ENCODE data around the gene ZNF185.
"Not testable (repeated sequence)": the region's sequence is repeated elsewhere in the genome, so short reads cannot be mapped to it uniquely, and the experiment has no call there.

Gene ZNF185

GRCh38 chrX:152895724-152896420 lies 2.0 kb upstream of the ZNF185 start:
- DNase-seq = no peak

- no peak for DNase-seq
These were observed 1.4 kb upstream of the ZNF185 start for GRCh38 chrX:152896450-152896849.

- no peak for DNase-seq
These were observed 575 bp downstream of the ZNF185 start for GRCh38 chrX:152898442-152898841.

DNA sequence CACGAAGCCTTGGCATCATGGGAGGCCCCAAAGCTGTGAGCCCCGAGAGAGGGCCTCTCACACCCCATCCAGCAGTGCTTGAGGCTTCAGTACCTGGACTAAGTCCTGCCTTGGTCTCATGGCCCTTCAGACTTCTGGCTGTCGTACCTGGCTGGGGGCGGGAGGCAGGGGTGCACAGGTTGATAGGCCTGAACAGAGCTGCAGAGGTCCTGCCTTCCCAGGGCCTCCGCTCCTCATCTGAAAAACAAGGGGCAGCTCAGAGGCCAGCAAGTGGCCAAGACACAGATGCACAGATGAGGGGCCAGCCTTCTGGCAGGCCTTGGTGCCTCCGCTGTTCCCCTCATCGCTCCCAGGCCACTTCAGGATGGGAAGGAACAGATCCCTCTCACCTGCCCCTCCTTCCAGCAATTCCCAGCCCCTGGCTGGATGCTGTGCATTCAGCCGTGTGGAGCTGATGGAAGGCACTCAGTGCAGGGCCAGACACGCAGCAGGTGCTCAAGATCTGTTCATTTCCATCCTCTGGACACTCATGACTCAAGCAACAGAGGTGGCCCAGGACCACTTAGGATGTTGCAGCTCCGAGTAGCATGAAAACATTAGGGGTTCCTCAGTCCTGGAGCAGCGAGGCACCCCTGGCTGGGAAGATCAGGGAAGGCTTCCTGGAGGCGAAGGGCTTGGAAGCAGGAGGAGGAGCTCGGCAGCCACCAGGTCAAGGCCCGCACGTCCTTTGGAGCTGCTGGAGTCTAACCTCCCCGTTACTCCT lies 1.4 kb downstream of the ZNF185 start:
- no peak for DNase-seq

GRCh38 chrX:152899874-152900719 lies 2.2 kb downstream of the ZNF185 start:
- no peak for DNase-seq

- no peak for DNase-seq
These were observed 3.1 kb downstream of the ZNF185 start for GRCh38 chrX:152900937-152901445.

DNA sequence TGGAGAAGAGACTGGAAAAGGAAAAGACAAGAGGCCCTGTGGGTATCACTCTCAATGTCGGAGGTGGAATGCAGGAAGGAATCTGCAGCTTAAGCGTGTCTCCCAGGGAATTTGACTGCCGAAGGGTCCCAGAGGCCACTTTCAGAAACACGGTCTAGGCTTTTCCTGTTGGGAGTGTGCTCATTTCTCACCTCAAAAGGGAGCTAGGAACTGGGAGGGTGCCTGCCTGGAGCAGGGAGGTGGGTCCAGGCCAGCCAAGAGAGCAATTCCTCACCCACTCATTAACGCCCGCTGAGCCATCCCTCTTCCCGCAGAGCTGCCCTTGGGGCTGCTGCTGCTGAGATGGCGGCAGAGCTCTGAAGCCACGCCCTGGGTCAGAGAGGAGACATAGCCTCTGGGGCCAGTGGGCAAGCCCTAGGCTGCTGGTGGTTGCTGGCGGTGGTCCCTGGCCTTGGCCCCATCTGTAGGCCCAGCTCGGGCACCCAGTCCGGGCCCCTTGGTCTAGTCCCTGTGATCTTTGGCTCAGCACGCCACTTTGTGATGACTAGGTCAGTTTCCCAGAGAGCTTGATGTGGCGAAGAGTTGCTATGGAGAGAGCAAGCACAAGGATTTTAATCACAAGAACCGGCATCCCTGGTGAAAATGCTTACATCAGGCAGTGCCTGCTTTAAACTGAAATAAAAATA lies 4.1 kb downstream of the ZNF185 start:
- no peak for DNase-seq

DNA sequence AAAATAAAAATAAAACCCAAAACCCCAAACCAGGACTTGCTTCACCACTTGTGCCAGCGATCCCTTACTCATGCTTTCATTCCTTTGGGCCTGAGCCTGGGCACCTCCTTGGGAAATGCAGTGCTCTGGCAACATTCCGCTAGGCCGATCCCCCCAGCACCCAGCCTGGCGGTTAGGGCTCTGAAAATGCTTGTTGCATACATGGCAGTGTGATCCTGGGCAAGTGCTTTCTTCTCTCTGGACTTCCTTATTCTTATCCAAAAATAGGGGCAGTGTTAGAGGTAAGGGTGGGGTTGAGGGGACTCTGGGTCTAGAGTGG lies 4.6 kb downstream of the ZNF185 start:
- DNase-seq = no peak

DNA sequence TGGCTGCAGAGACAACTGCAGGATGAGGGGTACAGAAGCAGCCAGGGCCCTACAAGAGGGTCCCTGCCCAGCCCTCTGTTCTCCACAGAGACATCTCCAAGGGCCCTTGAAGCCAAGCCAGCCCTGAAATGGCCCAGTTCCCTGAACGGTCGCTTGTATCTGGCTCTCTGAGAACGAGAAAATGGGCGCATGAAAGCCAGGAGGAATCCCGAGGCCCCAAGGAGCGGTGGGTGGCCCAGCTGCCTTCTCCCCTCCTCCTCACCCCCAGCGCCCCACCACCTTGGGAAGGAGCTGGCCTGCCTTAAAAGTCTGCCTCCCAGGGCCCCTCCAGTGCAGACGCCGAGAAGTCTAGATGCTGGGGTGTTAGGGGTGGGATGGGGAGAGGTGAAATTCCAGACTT lies 5.7 kb downstream of the ZNF185 start:
- no peak for DNase-seq

DNA sequence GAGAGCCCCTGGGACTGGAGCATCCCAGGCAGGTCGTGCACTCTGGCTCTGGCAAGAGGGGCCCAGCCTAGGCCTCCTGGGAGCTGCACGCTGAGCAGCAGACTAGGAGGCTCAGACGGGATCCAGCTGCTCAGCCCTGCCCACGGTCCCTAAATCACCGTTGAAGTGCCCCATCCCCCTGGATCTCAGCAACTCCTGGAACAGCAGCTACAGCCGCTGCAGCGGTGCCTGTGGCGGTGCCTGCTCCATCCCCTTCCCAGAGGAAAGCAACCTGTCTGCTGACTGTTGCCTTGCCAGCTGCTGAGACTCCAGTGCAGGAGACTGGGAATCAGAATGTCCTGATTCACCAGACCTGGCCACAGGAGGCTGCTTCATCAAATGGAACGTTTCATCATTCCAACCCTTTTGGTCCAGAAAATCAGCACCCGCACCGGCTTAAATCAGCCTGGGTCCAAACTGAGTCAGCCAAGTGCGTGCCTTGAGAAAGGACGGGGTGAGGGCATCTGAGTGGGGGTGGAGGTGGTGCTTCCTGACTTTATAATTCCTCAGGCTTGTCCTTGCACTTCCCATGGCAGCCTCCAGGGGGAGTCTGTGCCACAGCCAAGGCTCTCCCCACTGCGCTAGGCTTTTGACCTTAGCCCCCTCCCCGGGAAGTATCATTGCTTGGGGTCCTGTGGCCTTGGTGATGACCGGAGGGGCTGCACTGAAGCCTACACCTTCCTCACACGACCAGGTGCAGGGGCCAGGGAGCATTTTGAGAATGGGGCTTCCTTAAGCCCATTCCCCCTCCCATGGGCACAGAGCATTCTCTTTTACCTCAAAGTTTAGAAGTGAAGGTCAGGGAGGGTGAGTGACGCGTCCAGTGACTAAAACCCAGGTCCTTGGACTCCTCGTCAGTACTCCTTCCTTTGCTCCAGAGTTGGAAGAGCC lies 6.5 kb downstream of the ZNF185 start:
- DNase-seq = no peak

DNA sequence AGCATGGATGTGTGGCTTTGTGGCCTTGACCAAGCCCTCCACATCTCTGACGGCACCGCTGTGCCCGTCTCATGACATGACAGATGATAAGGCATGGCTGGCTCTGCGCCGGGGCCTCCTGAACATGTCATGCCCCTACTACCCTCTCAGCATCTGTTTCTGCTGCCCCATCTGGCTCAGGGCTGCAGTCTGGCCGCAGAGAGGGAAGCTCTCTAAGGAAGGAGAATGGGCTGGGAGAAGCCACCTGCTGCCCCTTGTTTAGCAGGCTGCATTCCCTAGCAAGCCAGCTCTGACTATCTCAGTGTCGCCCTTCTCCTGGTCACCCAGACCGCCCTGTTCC lies 7.2 kb downstream of the ZNF185 start:
- DNase-seq = no peak

- no peak for DNase-seq
These were observed 9.3 kb downstream of the ZNF185 start for GRCh38 chrX:152907084-152907651.

DNA sequence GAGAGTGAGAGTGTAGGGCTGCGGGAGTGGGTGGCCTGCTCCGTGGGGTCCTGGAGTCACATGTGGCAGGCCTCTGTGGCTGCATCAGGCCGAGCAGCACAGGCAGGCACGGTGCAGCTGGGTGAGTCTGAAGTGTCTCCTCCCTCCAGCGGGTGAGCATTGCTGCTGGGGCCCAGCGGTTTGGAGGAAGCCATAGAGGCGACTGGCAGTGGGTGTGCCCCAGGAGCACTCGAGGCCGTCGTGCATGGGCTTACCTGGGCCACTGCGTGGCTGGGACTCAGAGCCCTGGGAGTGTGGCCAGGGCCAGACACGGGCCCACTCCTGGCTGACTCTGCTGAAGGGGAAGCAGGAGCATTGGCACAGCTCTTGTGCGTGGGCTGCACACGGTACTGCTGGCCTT lies 10.6 kb downstream of the ZNF185 start:
- DNase-seq = no peak

- not testable (repeated sequence) for DNase-seq
These were observed 12.2 kb downstream of the ZNF185 start for GRCh38 chrX:152910018-152910417.

DNA sequence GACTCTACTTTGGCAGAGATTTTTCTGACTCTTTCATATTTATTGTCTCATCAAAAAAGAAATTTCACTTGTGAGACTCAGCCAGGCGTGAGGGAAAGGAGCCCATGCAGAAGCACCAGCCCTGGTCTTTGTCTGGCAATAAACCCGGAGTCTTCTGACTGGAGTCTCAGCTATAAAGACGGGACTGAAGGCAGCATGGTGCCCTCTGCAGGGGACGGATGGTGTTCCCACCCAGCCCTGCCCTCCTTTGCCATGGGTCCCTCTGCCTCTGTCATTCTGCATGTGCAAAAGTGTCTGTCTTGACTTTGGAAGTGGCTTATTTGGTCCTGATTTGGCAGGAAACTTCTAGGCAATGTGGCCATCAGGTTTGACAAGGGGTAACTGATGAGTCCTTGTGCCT lies 14.2 kb downstream of the ZNF185 start:
- no peak for DNase-seq

DNA sequence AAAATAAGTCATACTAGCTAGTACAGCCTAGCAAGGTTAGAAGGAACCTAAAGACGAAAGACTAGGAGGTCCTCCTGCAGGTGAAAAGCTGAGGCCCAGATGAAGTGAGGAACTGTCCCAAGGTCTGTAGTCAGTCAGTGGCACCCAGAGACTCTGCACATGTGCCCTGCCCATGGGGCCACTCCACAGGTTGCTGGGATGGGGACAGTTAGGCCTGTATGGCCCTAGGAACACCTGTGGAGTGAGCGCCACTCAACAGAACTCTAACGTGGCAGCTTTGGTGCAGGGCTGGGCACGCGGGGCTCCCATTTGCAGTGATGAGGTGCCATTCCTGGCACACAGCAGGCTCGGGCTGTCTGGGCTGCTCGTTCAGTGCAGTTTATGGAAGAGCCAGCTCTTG lies 14.8 kb downstream of the ZNF185 start:
- no peak for DNase-seq

- DNase-seq = no peak
These were observed 15.5 kb downstream of the ZNF185 start for GRCh38 chrX:152913346-152913745.

- DNase-seq = no peak
These were observed 16.0 kb downstream of the ZNF185 start for GRCh38 chrX:152913910-152914309.

DNA sequence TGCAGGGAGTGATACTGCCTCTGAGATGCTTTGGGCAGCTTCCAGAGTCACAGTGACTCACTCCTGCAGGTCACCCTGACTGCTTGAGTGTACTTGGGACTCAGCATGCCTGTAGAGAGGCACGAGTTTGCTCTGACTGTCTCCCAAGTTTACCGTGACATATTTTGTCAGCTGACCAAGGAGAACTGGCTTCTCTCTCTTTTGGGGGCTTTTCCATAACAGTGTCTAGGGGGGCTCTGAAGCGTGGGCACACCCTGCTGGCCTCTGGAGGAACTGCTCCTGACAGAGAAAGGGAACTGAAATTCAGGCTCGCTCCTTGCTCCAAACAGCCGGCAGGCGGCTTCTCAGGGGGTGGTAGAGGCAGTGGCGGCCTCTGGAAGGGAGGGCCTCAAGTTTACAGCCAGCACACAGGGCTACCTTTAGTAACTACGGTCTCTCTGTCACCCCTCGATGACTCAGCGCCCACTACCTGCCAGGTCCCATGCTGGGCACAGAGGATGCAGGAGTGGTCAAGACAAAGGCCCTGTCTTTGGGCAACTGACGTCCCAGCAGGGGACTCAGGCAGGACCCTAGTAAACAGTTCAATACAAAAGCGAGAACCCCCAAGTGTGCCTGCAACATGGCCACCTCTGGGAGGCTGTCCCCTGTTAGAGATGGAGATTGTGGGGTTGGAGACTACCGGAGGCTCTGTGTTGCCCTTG lies 17.8 kb downstream of the ZNF185 start:
- no peak for DNase-seq

DNA sequence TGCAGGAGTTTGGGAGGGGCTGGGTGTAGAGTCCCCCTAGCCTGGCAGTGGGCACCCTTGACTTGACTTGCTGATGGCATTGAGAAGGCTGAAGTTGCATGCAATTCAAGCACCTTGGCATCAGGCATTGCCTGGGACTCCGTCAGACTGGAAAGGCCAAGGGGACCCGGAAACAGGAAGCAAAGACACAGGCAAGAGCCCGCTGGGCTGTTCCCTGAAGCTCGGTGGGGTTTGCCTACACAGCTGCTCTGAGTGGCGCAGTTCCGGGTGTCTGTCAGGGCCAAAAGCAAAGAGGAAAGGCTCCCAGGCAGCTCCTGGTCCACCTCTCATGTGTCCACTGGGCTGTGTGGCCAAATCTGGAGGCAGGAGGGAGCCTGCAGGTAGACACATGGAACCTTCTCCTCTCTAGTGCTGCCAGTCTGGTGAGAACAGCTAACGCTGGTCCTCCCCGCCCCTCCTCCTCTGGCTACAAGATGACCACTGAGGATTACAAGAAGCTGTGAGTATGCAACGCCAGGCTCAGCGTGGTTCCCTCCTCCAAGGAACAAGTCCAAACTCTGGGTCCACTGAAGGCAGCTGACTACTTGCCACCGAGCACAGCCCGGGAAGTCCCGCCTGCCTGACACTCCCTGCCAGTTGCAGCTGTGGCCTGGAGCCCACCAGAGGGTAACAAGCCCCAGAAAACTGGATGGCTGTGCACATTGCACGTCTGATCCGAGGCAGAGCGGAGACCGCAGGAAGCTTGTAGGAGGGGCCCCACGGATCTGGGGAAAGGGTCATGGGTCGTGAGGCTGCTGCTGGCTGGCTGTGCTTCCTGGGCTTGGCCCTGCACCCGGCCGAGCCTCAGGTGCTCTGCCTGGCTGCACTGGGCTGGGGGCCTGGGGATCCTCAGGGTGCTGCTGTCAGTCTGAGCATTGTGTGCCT lies 20.1 kb downstream of the ZNF185 start:
- no peak for DNase-seq
